ENCODE measurements around the gene RAPGEF6. TPM values are rescaled to one million over a fixed set of nuclear protein-coding genes. Genes with fewer than 3 reads are reported as not detected.

Gene RAPGEF6
- total RNA-seq, 2 donors from 2014 or later = 16.5 to 50.0 TPM

GRCh38 chr5:131532031-131532640, 102.9 kb downstream of the RAPGEF6 start:
- Histone ChIP-seq H3K9me3 (no peaks in the 10 kb centered on the region), H3K27ac (no peak overlapping the region), H3K36me3 (no peaks in the 10 kb centered on the region), H3K4me1 (ENCODE audit: control insufficient read depth in 1 of 2, low read depth in 2 of 2) (peaks cover 14 to 15% of the 10 kb centered on the region in 2 donors), H3K4me3 (peak overlapping the region; percentile 53), H3K27me3 (replicated peaks; ENCODE audit: insufficient read depth) (no peaks in the 10 kb centered on the region)
- no peak for TF ChIP-seq CTCF (IDR thresholded peaks at IDR 0.05)
- DNase-seq (ENCODE audit: low spot score) = no peak
- ATAC-seq (ENCODE audit: insufficient number of reproducible peaks, low FRiP score, low read depth) = no peak

- Histone ChIP-seq H3K27ac (no peak overlapping the region), H3K27me3 (replicated peaks; ENCODE audit: insufficient read depth) (no peaks in the 10 kb centered on the region), H3K36me3 (no peaks in the 10 kb centered on the region), H3K9me3 (no peaks in the 10 kb centered on the region), H3K4me3 (no peak overlapping the region), H3K4me1 (ENCODE audit: control insufficient read depth in 1 of 2, low read depth in 2 of 2) (peaks cover 4 to 20% of the 10 kb centered on the region in 2 donors)
- TF ChIP-seq CTCF (IDR thresholded peaks at IDR 0.05) = no peak
- ATAC-seq (ENCODE audit: insufficient number of reproducible peaks, low FRiP score, low read depth) (no peak), DNase-seq (ENCODE audit: low spot score) (no peak)
Observed at GRCh38 chr5:131530706-131531331, 104.2 kb downstream of the RAPGEF6 start.

- TF ChIP-seq CTCF (IDR thresholded peaks at IDR 0.05) = no peak
- no peaks in the 10 kb centered on the region for H3K36me3 ChIP-seq
- no peak overlapping the region for H3K27ac ChIP-seq
- peaks cover 0 to 18% of the 10 kb centered on the region in 2 donors for H3K4me1 ChIP-seq (ENCODE audit: control insufficient read depth in 1 of 2, low read depth in 2 of 2)
- ATAC-seq (ENCODE audit: insufficient number of reproducible peaks, low FRiP score, low read depth) (no peak), DNase-seq (ENCODE audit: low spot score) (no peak)
- H3K4me3 ChIP-seq = no peak overlapping the region
- H3K9me3 ChIP-seq = no peaks in the 10 kb centered on the region
- H3K27me3 ChIP-seq (replicated peaks; ENCODE audit: insufficient read depth) = no peaks in the 10 kb centered on the region
Observed at GRCh38 chr5:131528682-131529081, 106.3 kb downstream of the RAPGEF6 start.

- DNase-seq (ENCODE audit: low spot score) = no peak
- no peak for ATAC-seq (ENCODE audit: insufficient number of reproducible peaks, low FRiP score, low read depth)
- no peak for TF ChIP-seq CTCF (IDR thresholded peaks at IDR 0.05)
Observed at GRCh38 chr5:131525805-131526204, 109.2 kb downstream of the RAPGEF6 start.

GRCh38 chr5:131524431-131524830, 110.6 kb downstream of the RAPGEF6 start:
- Histone ChIP-seq H3K9me3 (no peaks in the 10 kb centered on the region), H3K4me3 (no peak overlapping the region), H3K27ac (no peak overlapping the region), H3K4me1 (ENCODE audit: control insufficient read depth in 1 of 2, low read depth in 2 of 2) (peaks cover 15% of the 10 kb centered on the region in 2 donors), H3K36me3 (no peaks in the 10 kb centered on the region), H3K27me3 (replicated peaks; ENCODE audit: insufficient read depth) (no peaks in the 10 kb centered on the region)
- TF ChIP-seq CTCF (IDR thresholded peaks at IDR 0.05) = no peak
- DNase-seq (ENCODE audit: low spot score) (no peak), ATAC-seq (ENCODE audit: insufficient number of reproducible peaks, low FRiP score, low read depth) (no peak)

More at GRCh38 chr5:131525805-131526204, 109.2 kb downstream of the RAPGEF6 start:
- Histone ChIP-seq H3K9me3 (no peaks in the 10 kb centered on the region), H3K4me1 (ENCODE audit: control insufficient read depth in 1 of 2, low read depth in 2 of 2) (peaks cover 15% of the 10 kb centered on the region in 2 donors), H3K36me3 (no peaks in the 10 kb centered on the region), H3K27ac (no peak overlapping the region), H3K27me3 (replicated peaks; ENCODE audit: insufficient read depth) (no peaks in the 10 kb centered on the region), H3K4me3 (no peak overlapping the region)

All from thoracic aorta (tissue), 2 donors.